OCI-LY3 (cell line): ENCODE data around the gene FRG2C.
"Not testable (repeated sequence)": the region's sequence is repeated elsewhere in the genome, so short reads cannot be mapped to it uniquely, and the experiment has no call there.

Experiments
- CTCF ChIP-seq: fragments of 200-600, 300-600 bp; sonication (generic); IDR thresholded peaks from 2 replicates; pipeline ENCODE4 v1.5.1; 2014; ENCODE audit warnings: antibody characterized with exemption, low read length, low read depth
- EZH2phosphoT487 ChIP-seq: fragments of 200-600 bp; shearing (Covaris generic); IDR thresholded peaks from 2 replicates; pipeline ENCODE4 v1.6.1; 2018; ENCODE audit warnings: antibody characterized with exemption, mixed run types, low read depth

GRCh38 chr3:75665626-75666025, 1.5 kb downstream of the FRG2C start:
- not testable (repeated sequence) for TF ChIP-seq CTCF, EZH2phosphoT487
